Gastrocnemius medialis (tissue), 4 donors: ENCODE measurements around the gene WSCD1.

Experiments used
- POLR2A ChIP-seq, 2 donors: fragments of 450-650 bp; IDR thresholded peaks; one replicate each; pipeline ENCODE4 v1.6.1; 2017; ENCODE audit warnings: antibody characterized with exemption in 2 of 2, mild to moderate bottlenecking in 2 of 2, moderate library complexity in 2 of 2
- TF ChIP-seq, protein P1 (sequence below), 5 experiments: fragments of 450-650 bp in 3 of 5; fragments of 200-600 bp in 2 of 5; sonication (generic) in 2 of 5; IDR thresholded peaks in 4 of 5; conservative IDR thresholded peaks in 1 of 5; 1 replicate in 4 of 5; 2 replicates in 1 of 5; pipeline ENCODE4 v1.5.1; 2016 to 2019; ENCODE audit warnings: antibody characterized with exemption in 5 of 5, mild to moderate bottlenecking in 3 of 5, moderate library complexity in 3 of 5

DNA sequence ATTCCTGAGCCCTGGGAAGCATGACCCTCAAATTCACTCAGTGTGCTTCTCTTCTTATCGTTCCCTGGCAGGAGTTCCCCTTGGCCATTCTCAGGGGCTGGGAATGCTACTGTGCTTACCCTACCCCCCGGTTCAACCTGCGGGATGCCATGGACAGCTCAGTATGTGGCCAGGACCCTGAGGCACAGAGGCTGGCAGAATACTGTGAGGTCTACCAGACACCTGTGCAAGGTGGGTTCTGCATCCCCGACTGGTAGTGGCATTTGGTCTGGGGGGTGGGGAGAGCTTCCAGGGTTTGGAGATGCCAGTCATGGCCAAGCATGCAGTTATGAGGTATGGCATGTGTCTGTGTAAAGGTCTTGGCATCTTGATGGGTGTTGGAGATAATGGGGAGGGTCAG is 39.4 kb downstream of the WSCD1 start:
- TF ChIP-seq, protein P1, sequence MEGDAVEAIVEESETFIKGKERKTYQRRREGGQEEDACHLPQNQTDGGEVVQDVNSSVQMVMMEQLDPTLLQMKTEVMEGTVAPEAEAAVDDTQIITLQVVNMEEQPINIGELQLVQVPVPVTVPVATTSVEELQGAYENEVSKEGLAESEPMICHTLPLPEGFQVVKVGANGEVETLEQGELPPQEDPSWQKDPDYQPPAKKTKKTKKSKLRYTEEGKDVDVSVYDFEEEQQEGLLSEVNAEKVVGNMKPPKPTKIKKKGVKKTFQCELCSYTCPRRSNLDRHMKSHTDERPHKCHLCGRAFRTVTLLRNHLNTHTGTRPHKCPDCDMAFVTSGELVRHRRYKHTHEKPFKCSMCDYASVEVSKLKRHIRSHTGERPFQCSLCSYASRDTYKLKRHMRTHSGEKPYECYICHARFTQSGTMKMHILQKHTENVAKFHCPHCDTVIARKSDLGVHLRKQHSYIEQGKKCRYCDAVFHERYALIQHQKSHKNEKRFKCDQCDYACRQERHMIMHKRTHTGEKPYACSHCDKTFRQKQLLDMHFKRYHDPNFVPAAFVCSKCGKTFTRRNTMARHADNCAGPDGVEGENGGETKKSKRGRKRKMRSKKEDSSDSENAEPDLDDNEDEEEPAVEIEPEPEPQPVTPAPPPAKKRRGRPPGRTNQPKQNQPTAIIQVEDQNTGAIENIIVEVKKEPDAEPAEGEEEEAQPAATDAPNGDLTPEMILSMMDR (IDR thresholded peaks at IDR 0.05 in 4 of 5, conservative IDR thresholded peaks at IDR 0.05 in 1 of 5): no peak
- TF ChIP-seq POLR2A (IDR thresholded peaks at IDR 0.05): no peak
